Lower leg skin (tissue), 3 donors: Measurements from ENCODE around the gene A2ML1.

Experiments
- CTCF ChIP-seq, 3 donors: fragments of 450-650 bp; IDR thresholded peaks; one replicate each; pipeline ENCODE4 v1.5.1; 2016; ENCODE audit warnings: antibody characterized with exemption in 3 of 3, mild to moderate bottlenecking in 3 of 3, moderate library complexity in 2 of 3
- POLR2A ChIP-seq, 2 donors: fragments of 450-650 bp; IDR thresholded peaks; one replicate each; pipeline ENCODE4 v1.6.1; 2016 to 2017; ENCODE audit warnings: antibody characterized with exemption in 2 of 2, mild to moderate bottlenecking in 1 of 2, moderate library complexity in 1 of 2

GRCh38 chr12:8796831-8797626 is 25.4 kb upstream of the A2ML1 start:
- TF ChIP-seq POLR2A (IDR thresholded peaks at IDR 0.05) (no peak), CTCF (IDR thresholded peaks at IDR 0.05) (no peak)
